ENCODE data around the gene GAMT.

GRCh38 chr19:1431759-1432506 lies 30.6 kb upstream of the GAMT start:
- no peak for TF ChIP-seq CTCF (IDR thresholded peaks at IDR 0.05)
- TF ChIP-seq ZFX (IDR thresholded peaks at IDR 0.05; ENCODE audit: borderline replicate concordance), result no peak

Data from 22Rv1 (cell line).